Measurements from ENCODE around the gene CLDN7.
A peak's percentile ranks its signal among the peaks of the same experiment; 100 is the strongest.

The CLDN7 gene

GRCh38 chr17:7214300-7215135 is 47.8 kb downstream of the CLDN7 start:
- peak overlapping the region; percentile 44 to 78 for H3K4me3 ChIP-seq (ENCODE audit: low read length in 2 of 2)
- H2AK5ac ChIP-seq (ENCODE audit: low read depth, low read length): no peak overlapping the region
- H3K27me3 ChIP-seq (ENCODE audit: control insufficient read depth in 3 of 3, insufficient read depth in 3 of 3, low read depth in 1 of 3, low read length in 3 of 3): no peaks in the 10 kb centered on the region
- H3K27ac ChIP-seq (replicated peaks; ENCODE audit: low read length): peak overlapping the region; percentile 93
- H2BK12ac ChIP-seq (ENCODE audit: low read length): no peak overlapping the region
- H3K18ac ChIP-seq (ENCODE audit: low read length): peak overlapping the region; percentile 78
- no peak overlapping the region for H3K4ac ChIP-seq (ENCODE audit: low read length)
- no peak overlapping the region for H2BK5ac ChIP-seq (ENCODE audit: low read length)
- H4K91ac ChIP-seq (ENCODE audit: low read depth, low read length, poor library complexity): no peak overlapping the region
- peaks cover 2% of the 10 kb centered on the region for H3K79me1 ChIP-seq (ENCODE audit: low read depth, low read length)
- H3K9me3 ChIP-seq (replicated peaks in 1 of 2; ENCODE audit: control insufficient read depth in 2 of 2, insufficient read depth in 1 of 2, low read depth in 1 of 2, low read length in 2 of 2): no peaks in the 10 kb centered on the region
- no peak overlapping the region for H3K23ac ChIP-seq (ENCODE audit: low read depth, low read length, poor library complexity)
- peak overlapping the region; percentile 89 for H3K4me2 ChIP-seq (ENCODE audit: insufficient read depth, low read length, poor library complexity, severe bottlenecking)
- no peak overlapping the region for H2BK15ac ChIP-seq (ENCODE audit: low read length)
- no peaks in the 10 kb centered on the region for H3K36me3 ChIP-seq (replicated peaks in 1 of 2; ENCODE audit: control insufficient read depth in 2 of 2, insufficient read depth in 2 of 2, low read length in 2 of 2)
- peak overlapping the region; percentile 62 for H2AFZ ChIP-seq (ENCODE audit: low read length)
- no CpG with 5 or more reads among the region's 45 CpGs for WGBS, 2 donors (ENCODE audit: extremely low coverage in 2 of 2, insufficient read length in 2 of 2, insufficient replicate concordance in 1 of 2)
- no peak overlapping the region for H2BK120ac ChIP-seq (ENCODE audit: low read depth, low read length)
- peaks cover 38 to 44% of the 10 kb centered on the region in 2 donors for H3K4me1 ChIP-seq (ENCODE audit: control insufficient read depth in 2 of 2, insufficient read depth in 1 of 2, low read depth in 1 of 2, low read length in 2 of 2)
- peak; percentile 100 for DNase-seq (ENCODE audit: low spot score)
- peak overlapping the region; percentile 55 for H3K9ac ChIP-seq (ENCODE audit: low read depth, low read length, poor library complexity)
- no peak overlapping the region for H3K14ac ChIP-seq (ENCODE audit: low read length)
- no peak overlapping the region for H4K8ac ChIP-seq (ENCODE audit: low read depth, low read length)

- peak; percentile 100 for DNase-seq (ENCODE audit: low spot score)
- no CpG with 5 or more reads among the region's 15 CpGs for WGBS, 2 donors (ENCODE audit: extremely low coverage in 2 of 2, insufficient read length in 2 of 2, insufficient replicate concordance in 1 of 2)
These were observed 48.4 kb downstream of the CLDN7 start for GRCh38 chr17:7213895-7214299.

GRCh38 chr17:7211491-7212273 is 50.6 kb downstream of the CLDN7 start:
- Histone ChIP-seq H4K8ac (ENCODE audit: low read depth, low read length) (no peak overlapping the region), H3K18ac (ENCODE audit: low read length) (peak overlapping the region; percentile 89), H3K9me3 (replicated peaks in 1 of 2; ENCODE audit: control insufficient read depth in 2 of 2, insufficient read depth in 1 of 2, low read depth in 1 of 2, low read length in 2 of 2) (peaks cover 0 to 2% of the 10 kb centered on the region in 2 donors), H3K23ac (ENCODE audit: low read depth, low read length, poor library complexity) (no peak overlapping the region), H2BK12ac (ENCODE audit: low read length) (no peak overlapping the region), H3K79me1 (ENCODE audit: low read depth, low read length) (peaks cover 2% of the 10 kb centered on the region), H2AFZ (ENCODE audit: low read length) (no peak overlapping the region), H4K91ac (ENCODE audit: low read depth, low read length, poor library complexity) (no peak overlapping the region), H3K27me3 (ENCODE audit: control insufficient read depth in 3 of 3, insufficient read depth in 3 of 3, low read depth in 1 of 3, low read length in 3 of 3) (no peaks in the 10 kb centered on the region), H3K36me3 (replicated peaks in 1 of 2; ENCODE audit: control insufficient read depth in 2 of 2, insufficient read depth in 2 of 2, low read length in 2 of 2) (no peaks in the 10 kb centered on the region), H2BK15ac (ENCODE audit: low read length) (peak overlapping the region; percentile 82), H2BK5ac (ENCODE audit: low read length) (peak overlapping the region; percentile 89), H3K27ac (replicated peaks; ENCODE audit: low read length) (peak overlapping the region; percentile 18), H3K4ac (ENCODE audit: low read length) (peak overlapping the region; percentile 97), H3K9ac (ENCODE audit: low read depth, low read length, poor library complexity) (peak overlapping the region; percentile 54), H3K14ac (ENCODE audit: low read length) (no peak overlapping the region), H3K4me1 (ENCODE audit: control insufficient read depth in 2 of 2, insufficient read depth in 1 of 2, low read depth in 1 of 2, low read length in 2 of 2) (peaks cover 45 to 47% of the 10 kb centered on the region in 2 donors), H2AK5ac (ENCODE audit: low read depth, low read length) (peak overlapping the region; percentile 99), H2BK120ac (ENCODE audit: low read depth, low read length) (peak overlapping the region; percentile 93), H3K4me3 (ENCODE audit: low read length in 2 of 2) (peak overlapping the region in 1 of 2 donors; percentile 75), H3K4me2 (ENCODE audit: insufficient read depth, low read length, poor library complexity, severe bottlenecking) (peak overlapping the region; percentile 71)
- DNase-seq (ENCODE audit: low spot score): no peak
- no CpG with 5 or more reads among the region's 37 CpGs for WGBS, 2 donors (ENCODE audit: extremely low coverage in 2 of 2, insufficient read length in 2 of 2, insufficient replicate concordance in 1 of 2)

More at GRCh38 chr17:7213895-7214299, 48.4 kb downstream of the CLDN7 start:
- Histone ChIP-seq H3K4me1 (ENCODE audit: control insufficient read depth in 2 of 2, insufficient read depth in 1 of 2, low read depth in 1 of 2, low read length in 2 of 2) (peaks cover 40% of the 10 kb centered on the region in 2 donors), H3K4me3 (ENCODE audit: low read length in 2 of 2) (peak overlapping the region; percentile 43 to 78), H2BK5ac (ENCODE audit: low read length) (peak overlapping the region; percentile 71), H3K4me2 (ENCODE audit: insufficient read depth, low read length, poor library complexity, severe bottlenecking) (peak overlapping the region; percentile 89), H3K14ac (ENCODE audit: low read length) (no peak overlapping the region), H2AK5ac (ENCODE audit: low read depth, low read length) (peak overlapping the region; percentile 81), H3K27ac (replicated peaks; ENCODE audit: low read length) (peak overlapping the region; percentile 93), H3K9ac (ENCODE audit: low read depth, low read length, poor library complexity) (peak overlapping the region; percentile 34), H3K4ac (ENCODE audit: low read length) (no peak overlapping the region), H3K18ac (ENCODE audit: low read length) (peak overlapping the region; percentile 75), H3K23ac (ENCODE audit: low read depth, low read length, poor library complexity) (no peak overlapping the region), H2AFZ (ENCODE audit: low read length) (peak overlapping the region; percentile 62), H2BK15ac (ENCODE audit: low read length) (no peak overlapping the region), H3K79me1 (ENCODE audit: low read depth, low read length) (peaks cover 2% of the 10 kb centered on the region), H3K9me3 (replicated peaks in 1 of 2; ENCODE audit: control insufficient read depth in 2 of 2, insufficient read depth in 1 of 2, low read depth in 1 of 2, low read length in 2 of 2) (peaks cover 0 to 2% of the 10 kb centered on the region in 2 donors), H4K8ac (ENCODE audit: low read depth, low read length) (no peak overlapping the region), H3K27me3 (ENCODE audit: control insufficient read depth in 3 of 3, insufficient read depth in 3 of 3, low read depth in 1 of 3, low read length in 3 of 3) (no peaks in the 10 kb centered on the region), H4K91ac (ENCODE audit: low read depth, low read length, poor library complexity) (no peak overlapping the region), H2BK120ac (ENCODE audit: low read depth, low read length) (no peak overlapping the region), H3K36me3 (replicated peaks in 1 of 2; ENCODE audit: control insufficient read depth in 2 of 2, insufficient read depth in 2 of 2, low read length in 2 of 2) (no peaks in the 10 kb centered on the region), H2BK12ac (ENCODE audit: low read length) (no peak overlapping the region)
